SK-N-SH (cell line): ENCODE results near the gene ZDHHC5.

ENCODE experiments used
- CHD2 ChIP-seq: fragments of 150-350 bp; IDR thresholded peaks from 2 replicates; pipeline ENCODE4 v1.6.1; 2018; ENCODE audit warnings: low read length; ENCODE audit not compliant: partially characterized antibody
- CTCF ChIP-seq: fragments of 200-600 bp; sonication (generic); IDR thresholded peaks from 2 replicates; pipeline ENCODE4 v1.6.1; 2017; ENCODE audit warnings: antibody characterized with exemption, mild to moderate bottlenecking, moderate library complexity
- EP300 ChIP-seq, 2 experiments: IDR thresholded peaks; 2 replicates each; pipeline versions ENCODE4 v1.4.0 to v1.6.1; 2012; ENCODE audit warnings: borderline replicate concordance in 1 of 2, low read depth in 1 of 2, low read length in 1 of 2
- GABPA ChIP-seq: IDR thresholded peaks from 2 replicates; pipeline ENCODE4 v1.4.0; 2012; ENCODE audit warnings: low read depth, mild to moderate bottlenecking
- MEF2A ChIP-seq: IDR thresholded peaks from 2 replicates; pipeline ENCODE4 v1.4.0; 2012; ENCODE audit warnings: low read depth, borderline replicate concordance
- MXI1 ChIP-seq: IDR thresholded peaks from 2 replicates; pipeline ENCODE4 v1.6.1; 2012; ENCODE audit warnings: mild to moderate bottlenecking, low read depth, low read length, improper control_type of control experiment
- POLR2AphosphoS5 ChIP-seq: IDR thresholded peaks from 2 replicates; pipeline ENCODE4 v1.6.1; 2012; ENCODE audit warnings: low read depth, low read length
- TAF1 ChIP-seq: IDR thresholded peaks from 2 replicates; pipeline ENCODE4 v1.6.1; 2012; ENCODE audit warnings: low read depth, mild to moderate bottlenecking, low read length, moderate library complexity, borderline replicate concordance
- TEAD4 ChIP-seq: IDR thresholded peaks from 2 replicates; pipeline ENCODE4 v1.4.0; 2012; ENCODE audit warnings: mild to moderate bottlenecking, borderline replicate concordance; ENCODE audit not compliant: insufficient read depth
- YY1 ChIP-seq: IDR thresholded peaks from 2 replicates; pipeline ENCODE4 v1.4.0; 2012; ENCODE audit warnings: low read depth, mild to moderate bottlenecking

- TF ChIP-seq GABPA (no peak), TAF1 (no peak), CTCF (no peak), POLR2AphosphoS5 (no peak), CHD2 (no peak), MEF2A (no peak), EP300 (IDR thresholded peaks at IDR 0.05; ENCODE audit: borderline replicate concordance in 1 of 2, low read depth in 1 of 2, low read length in 1 of 2) (no peak), TEAD4 (no peak), YY1 (no peak), MXI1 (no peak)
Observed at GRCh38 chr11:57632116-57632515, 35.8 kb upstream of the ZDHHC5 start.
